ENCODE measurements around the gene SESTD1.
"Not testable (repeated sequence)": the region's sequence is repeated elsewhere in the genome, so short reads cannot be mapped to it uniquely, and the experiment has no call there.

The SESTD1 gene

GRCh38 chr2:179096090-179096489, 168.5 kb downstream of the SESTD1 start:
- DNase-seq = no peak

GRCh38 chr2:179092912-179093311, 171.7 kb downstream of the SESTD1 start:
- DNase-seq = not testable (repeated sequence)

GRCh38 chr2:179082697-179083096, 181.9 kb downstream of the SESTD1 start:
- DNase-seq = no peak

GRCh38 chr2:179081954-179082353, 182.7 kb downstream of the SESTD1 start:
- DNase-seq = no peak

- no peak for DNase-seq
Measured at GRCh38 chr2:179072527-179072926, 192.1 kb downstream of the SESTD1 start.

GRCh38 chr2:179071810-179072355, 192.7 kb downstream of the SESTD1 start:
- DNase-seq = no peak

GRCh38 chr2:179070895-179071294, 193.7 kb downstream of the SESTD1 start:
- DNase-seq = no peak

- DNase-seq = no peak
Measured at GRCh38 chr2:179069685-179070084, 194.9 kb downstream of the SESTD1 start.

- no peak for DNase-seq
Measured at GRCh38 chr2:179068991-179069643, 195.5 kb downstream of the SESTD1 start.

GRCh38 chr2:179059026-179059700, 205.5 kb downstream of the SESTD1 start:
- no peak for DNase-seq

GRCh38 chr2:179057737-179058136, 206.9 kb downstream of the SESTD1 start:
- no peak for DNase-seq

GRCh38 chr2:179053568-179053967, 211.1 kb downstream of the SESTD1 start:
- DNase-seq = not testable (repeated sequence)
